ENCODE data around the gene CCDC183. TPM values are rescaled to one million over a fixed set of nuclear protein-coding genes. Genes with fewer than 3 reads are reported as not detected.
A peak's percentile ranks its signal among the peaks of the same experiment; 100 is the strongest.
"Not testable (repeated sequence)": the region's sequence is repeated elsewhere in the genome, so short reads cannot be mapped to it uniquely, and the experiment has no call there.

CCDC183 gene
- total RNA-seq, 1 donor from 2014 or later = 9.0 TPM

- no peak overlapping the region for H3K27ac Mint-ChIP-seq
- peak overlapping the region; percentile 47 for H3K4me3 Mint-ChIP-seq (ENCODE audit: low read depth)
- no peak for TF ChIP-seq CTCF (IDR thresholded peaks at IDR 0.05; ENCODE audit: unreplicated experiment)
- no peak for DNase-seq (ENCODE audit: low spot score, unreplicated experiment)
- H3K9me3 Mint-ChIP-seq (ENCODE audit: low read depth) = no peaks in the 10 kb centered on the region
- H3K4me1 Mint-ChIP-seq (ENCODE audit: low read depth) = peaks cover 11% of the 10 kb centered on the region
- H3K36me3 Mint-ChIP-seq (ENCODE audit: insufficient read depth) = peaks cover 3% of the 10 kb centered on the region
- no peaks in the 10 kb centered on the region for H3K27me3 Mint-ChIP-seq
These were observed 43.3 kb downstream of the CCDC183 start for GRCh38 chr9:136839229-136840139.

- peak overlapping the region; percentile 47 for H3K4me3 Mint-ChIP-seq (ENCODE audit: low read depth)
- peak overlapping the region; percentile 91 for H3K27ac Mint-ChIP-seq
- H3K9me3 Mint-ChIP-seq (ENCODE audit: low read depth) = no peaks in the 10 kb centered on the region
- TF ChIP-seq CTCF (IDR thresholded peaks at IDR 0.05; ENCODE audit: unreplicated experiment) = no peak
- no peak for DNase-seq (ENCODE audit: low spot score, unreplicated experiment)
- peaks cover 3% of the 10 kb centered on the region for H3K36me3 Mint-ChIP-seq (ENCODE audit: insufficient read depth)
- peaks cover 11% of the 10 kb centered on the region for H3K4me1 Mint-ChIP-seq (ENCODE audit: low read depth)
- H3K27me3 Mint-ChIP-seq = no peaks in the 10 kb centered on the region
These were observed 44.2 kb downstream of the CCDC183 start for GRCh38 chr9:136840140-136840876.

- Mint-ChIP-seq H3K9me3 (ENCODE audit: low read depth) (no peaks in the 10 kb centered on the region), H3K27ac (peak overlapping the region; percentile 92), H3K36me3 (ENCODE audit: insufficient read depth) (peaks cover 3% of the 10 kb centered on the region), H3K27me3 (no peaks in the 10 kb centered on the region), H3K4me1 (ENCODE audit: low read depth) (peaks cover 11% of the 10 kb centered on the region), H3K4me3 (ENCODE audit: low read depth) (peak overlapping the region; percentile 38)
- DNase-seq (ENCODE audit: low spot score, unreplicated experiment) = no peak
- no peak for TF ChIP-seq CTCF (IDR thresholded peaks at IDR 0.05; ENCODE audit: unreplicated experiment)
These were observed 44.9 kb downstream of the CCDC183 start for GRCh38 chr9:136840877-136841645.

- H3K27me3 Mint-ChIP-seq; H3K36me3 Mint-ChIP-seq (ENCODE audit: insufficient read depth); H3K4me3 Mint-ChIP-seq (ENCODE audit: low read depth); H3K9me3 Mint-ChIP-seq (ENCODE audit: low read depth); DNase-seq (ENCODE audit: low spot score, unreplicated experiment): not testable (repeated sequence)
- peaks cover 11% of the 10 kb centered on the region for H3K4me1 Mint-ChIP-seq (ENCODE audit: low read depth)
- H3K27ac Mint-ChIP-seq = peak overlapping the region; percentile 16
These were observed 45.7 kb downstream of the CCDC183 start for GRCh38 chr9:136841646-136842379.

GRCh38 chr9:136842380-136842948 lies 46.3 kb downstream of the CCDC183 start, which contains the start of gene AJM1:
Gene AJM1 (plus strand): TSS chr9:136842478. CDS start chr9:136844415, 1,937 bp downstream.
- H3K9me3 Mint-ChIP-seq (ENCODE audit: low read depth); H3K36me3 Mint-ChIP-seq (ENCODE audit: insufficient read depth); H3K27me3 Mint-ChIP-seq: not testable (repeated sequence)
- peak; percentile 72 for DNase-seq (ENCODE audit: low spot score, unreplicated experiment)
- peaks cover 11% of the 10 kb centered on the region for H3K4me1 Mint-ChIP-seq (ENCODE audit: low read depth)
- TF ChIP-seq CTCF (IDR thresholded peaks at IDR 0.05; ENCODE audit: unreplicated experiment) = peak; percentile 86
- peak within 1 kb of the TSS; percentile 41 for H3K4me3 Mint-ChIP-seq (ENCODE audit: low read depth)
- H3K27ac Mint-ChIP-seq = peak within 1 kb of the TSS; percentile 92

- H3K4me3 Mint-ChIP-seq (ENCODE audit: low read depth); H3K9me3 Mint-ChIP-seq (ENCODE audit: low read depth); H3K36me3 Mint-ChIP-seq (ENCODE audit: insufficient read depth); DNase-seq (ENCODE audit: low spot score, unreplicated experiment); H3K27me3 Mint-ChIP-seq: not testable (repeated sequence)
- H3K27ac Mint-ChIP-seq = peak overlapping the region; percentile 29
- H3K4me1 Mint-ChIP-seq (ENCODE audit: low read depth) = peaks cover 12% of the 10 kb centered on the region
These were observed 47.1 kb downstream of the CCDC183 start for GRCh38 chr9:136843159-136843800.

Data from progenitor cell of endocrine pancreas (in vitro differentiated cells).